Heart right ventricle (tissue), 16 donors: Measurements from ENCODE around the gene RARRES2. TPM values are rescaled to one million over a fixed set of nuclear protein-coding genes. Genes with fewer than 3 reads are reported as not detected.

Experiments used
- ATAC-seq, 8 donors: fragments of 200-7000 bp; cut with Tn5 transposase; one replicate each; pipeline ENCODE4 v1.9.1; 2020; ENCODE audit warnings: mild to moderate bottlenecking in 8 of 8, moderate library complexity in 8 of 8, moderate number of reproducible peaks in 1 of 8
- DNase-seq, 2 donors: peaks; one replicate each; pipeline ENCODE4 v3.0.0-alpha.2; 2020
- H3K27ac ChIP-seq, 10 donors: fragments of 200-600 bp; sonication (generic) in 2 of 10; one replicate each; pipeline versions ENCODE4 v1.5.0 to v1.8.0; 2020 to 2022; ENCODE audit warnings: mild to moderate bottlenecking in 3 of 10
- H3K27me3 ChIP-seq, 7 donors: fragments of 200-600 bp; one replicate each; pipeline ENCODE4 v1.8.0; 2021 to 2022; ENCODE audit warnings: mild to moderate bottlenecking in 2 of 7
- H3K36me3 ChIP-seq, 9 donors: fragments of 200-600 bp; sonication (generic) in 1 of 9; one replicate each; pipeline versions ENCODE4 v1.5.0 to v1.8.0; 2020 to 2022; ENCODE audit warnings: mild to moderate bottlenecking in 2 of 9
- H3K4me1 ChIP-seq, 9 donors: fragments of 200-600 bp; sonication (generic) in 1 of 9; one replicate each; pipeline versions ENCODE4 v1.5.0 to v1.8.0; 2020 to 2022; ENCODE audit warnings: mild to moderate bottlenecking in 4 of 9
- H3K4me3 ChIP-seq, 10 donors: fragments of 200-600 bp; sonication (generic) in 2 of 10; one replicate each; pipeline versions ENCODE4 v1.5.0 to v1.8.0; 2020 to 2022; ENCODE audit warnings: mild to moderate bottlenecking in 7 of 10, moderate library complexity in 2 of 10
- H3K9me3 ChIP-seq, 11 donors: fragments of 200-600 bp in 10 of 11; sonication (generic) in 2 of 11; one replicate each; pipeline versions ENCODE4 v1.5.0 to v1.8.0; 2013 to 2022; ENCODE audit warnings: mild to moderate bottlenecking in 2 of 11, control low read depth in 1 of 11, moderate library complexity in 1 of 11
- WGBS, 2 donors: extraction: QIAGEN DNeasy Blood & Tissue Kit; methylation state at CpG; one replicate each; pipeline ENCODE4 v1.1.7; 2013; ENCODE audit warnings: inconsistent platforms in 1 of 2; 5-methylcytosine and 5-hydroxymethylcytosine counted together
- intact Hi-C, 10 donors: fragments of 100-400 bp; cut with DNase I; formaldehyde crosslinking; loops; one replicate each; pipeline versions ENCODE4 v1.11.1 to v1.14.2; 2022
- polyA plus RNA-seq, 2 donors: library from polyadenylated mRNA; stranded (reverse); fragments of 200-250 nt; gene quantifications; one replicate each; pipeline ENCODE4 v1.2.3, GENCODE V29; 2013
- total RNA-seq, 10 donors: library from RNA; stranded (reverse); fragmentation: NEBNext Ultra II Directional in 3 of 10; extraction: Animal tissue kit (Norgen Biotek cat#: 25700) in 3 of 10; gene quantifications; one replicate each; pipeline versions ENCODE4 v1.2.1 to v1.2.4, GENCODE V29; 2021 to 2023
- TF ChIP-seq, protein P1 (sequence below), 9 donors: fragments of 200-600 bp; sonication (generic) in 2 of 9; IDR thresholded peaks; one replicate each; pipeline versions ENCODE4 v1.5.0 to v1.8.0; 2021 to 2022; ENCODE audit warnings: antibody characterized with exemption in 9 of 9, mild to moderate bottlenecking in 5 of 9, moderate library complexity in 1 of 9
- donor health status: Arrhythmogenic right ventricular cardiomyopathy.
- donor health status: ischemic (EF 13 %, LVEDD 7.1; RV severe dilation, severe dysfunction).
- donor health status: healthy with polysubstance abuse.
- donor health status: DM: no; HTN: yes; CAD: no.
- donor health status: DM: no; HTN: no; CAD: no.
- donor health status: ischemic (EF 25% LVEDD 6.9; RV normal size, moderate dysfunction).
- donor health status: ischemic (EF 25% LVEDD 5.7; RV mildly dilated, moderate dysfunction).
- donor health status: healthy.
- donor health status: DM: yes; HTN: yes; CAD: no.
- donor health status: Ischemic cardiomyopathy.
- donor health status: ischemic (EF 35%, LVEDD 5.7; RV mildly dilated, moderate dysfunction).
- donor health status: nonischemic (EF 11% LVEDD 7.7; RV severe dilation, severe dysfunction).
- donor health status: DM: yes; HTN: yes; CAD: no.
- donor health status: PGD.
- donor health status: ischemic (EF 29% LVEDD 5.4; RV normal size, mild dysfunction).
- donor health status: nonischemic (EF 23%, LVEDD 6.1; RV moderate dilation, normal function).

Gene RARRES2
- total and polyA plus RNA-seq, 12 donors, result 6.7 to 33.0 (median 18.4) TPM

DNA sequence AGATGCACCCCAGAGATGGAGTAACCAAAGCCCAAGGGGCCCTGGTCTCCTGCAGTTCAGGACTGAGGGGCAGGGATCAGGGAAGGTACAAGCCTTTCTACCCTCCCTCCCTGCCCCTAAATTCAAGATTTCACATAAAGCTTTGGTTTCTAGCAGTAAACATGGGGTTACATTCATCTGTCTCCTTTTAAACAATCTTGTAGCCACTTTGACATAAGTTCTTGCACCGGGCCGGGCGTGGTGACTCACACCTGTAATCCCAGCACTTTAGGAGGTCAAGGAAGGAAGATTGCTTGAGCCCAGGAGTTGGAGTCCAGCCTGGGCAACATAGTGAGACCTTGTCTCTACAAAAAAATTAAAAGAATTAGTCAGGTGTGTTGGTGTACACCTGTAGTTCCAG is 14.1 kb downstream of the RARRES2 start:
- DNase-seq, result no peak
- Histone ChIP-seq H3K27ac (no peak overlapping the region), H3K36me3 (peaks cover 0 to 32% (median 0%) of the 10 kb centered on the region in 9 donors), H3K9me3 (no peaks in the 10 kb centered on the region), H3K4me3 (no peak overlapping the region), H3K4me1 (peaks cover 0 to 30% (median 15%) of the 10 kb centered on the region in 9 donors), H3K27me3 (peaks cover 0 to 14% (median 9%) of the 10 kb centered on the region in 7 donors)
- intact Hi-C loops, result no loop called here
- 86 to 96% methylated on average over 3 of the region's 3 CpGs for WGBS, 2 donors
- no peak for ATAC-seq
- TF ChIP-seq, protein P1, sequence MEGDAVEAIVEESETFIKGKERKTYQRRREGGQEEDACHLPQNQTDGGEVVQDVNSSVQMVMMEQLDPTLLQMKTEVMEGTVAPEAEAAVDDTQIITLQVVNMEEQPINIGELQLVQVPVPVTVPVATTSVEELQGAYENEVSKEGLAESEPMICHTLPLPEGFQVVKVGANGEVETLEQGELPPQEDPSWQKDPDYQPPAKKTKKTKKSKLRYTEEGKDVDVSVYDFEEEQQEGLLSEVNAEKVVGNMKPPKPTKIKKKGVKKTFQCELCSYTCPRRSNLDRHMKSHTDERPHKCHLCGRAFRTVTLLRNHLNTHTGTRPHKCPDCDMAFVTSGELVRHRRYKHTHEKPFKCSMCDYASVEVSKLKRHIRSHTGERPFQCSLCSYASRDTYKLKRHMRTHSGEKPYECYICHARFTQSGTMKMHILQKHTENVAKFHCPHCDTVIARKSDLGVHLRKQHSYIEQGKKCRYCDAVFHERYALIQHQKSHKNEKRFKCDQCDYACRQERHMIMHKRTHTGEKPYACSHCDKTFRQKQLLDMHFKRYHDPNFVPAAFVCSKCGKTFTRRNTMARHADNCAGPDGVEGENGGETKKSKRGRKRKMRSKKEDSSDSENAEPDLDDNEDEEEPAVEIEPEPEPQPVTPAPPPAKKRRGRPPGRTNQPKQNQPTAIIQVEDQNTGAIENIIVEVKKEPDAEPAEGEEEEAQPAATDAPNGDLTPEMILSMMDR (IDR thresholded peaks at IDR 0.05), result no peak

DNA sequence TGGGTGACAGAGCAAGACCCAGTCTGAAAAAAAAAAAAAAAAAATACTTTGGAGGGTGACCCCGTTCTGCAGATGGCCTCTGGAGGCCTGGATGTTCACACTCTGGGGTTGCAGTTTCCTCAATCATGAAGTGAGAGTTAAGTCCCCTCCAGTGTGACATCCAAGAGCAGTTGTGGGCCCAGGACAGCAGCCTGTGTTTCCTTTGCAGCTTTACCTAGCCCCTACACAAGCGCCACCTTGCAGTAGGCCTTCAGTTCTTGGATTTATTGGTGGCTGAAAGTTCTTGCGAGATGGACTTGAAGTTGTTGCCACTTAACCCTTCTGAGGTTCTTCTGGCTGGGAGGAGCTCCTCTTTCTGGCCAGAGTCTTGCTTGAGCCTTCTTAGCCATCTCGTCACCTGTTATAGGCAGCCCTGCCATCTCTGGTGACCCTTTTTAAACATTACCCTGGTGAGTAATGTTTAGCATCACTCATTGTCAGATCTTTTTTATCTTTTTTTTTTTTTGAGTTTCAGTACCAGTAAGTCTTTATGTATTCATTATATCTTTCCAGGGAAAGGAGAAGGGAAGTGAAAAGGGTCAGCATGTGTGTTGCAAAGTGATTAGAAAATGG is 14.7 kb downstream of the RARRES2 start:
- Histone ChIP-seq H3K4me1 (peaks cover 0 to 32% (median 15%) of the 10 kb centered on the region in 9 donors), H3K36me3 (peaks cover 0 to 32% (median 0%) of the 10 kb centered on the region in 9 donors), H3K27me3 (peaks cover 0 to 19% (median 9%) of the 10 kb centered on the region in 7 donors), H3K27ac (no peak overlapping the region), H3K4me3 (no peak overlapping the region), H3K9me3 (no peaks in the 10 kb centered on the region)
- no peak for DNase-seq
- 88 to 92% methylated on average over 4 of the region's 4 CpGs for WGBS, 2 donors
- intact Hi-C loops, result no loop called here
- ATAC-seq, result no peak
- TF ChIP-seq, protein P1 (IDR thresholded peaks at IDR 0.05), result no peak

DNA sequence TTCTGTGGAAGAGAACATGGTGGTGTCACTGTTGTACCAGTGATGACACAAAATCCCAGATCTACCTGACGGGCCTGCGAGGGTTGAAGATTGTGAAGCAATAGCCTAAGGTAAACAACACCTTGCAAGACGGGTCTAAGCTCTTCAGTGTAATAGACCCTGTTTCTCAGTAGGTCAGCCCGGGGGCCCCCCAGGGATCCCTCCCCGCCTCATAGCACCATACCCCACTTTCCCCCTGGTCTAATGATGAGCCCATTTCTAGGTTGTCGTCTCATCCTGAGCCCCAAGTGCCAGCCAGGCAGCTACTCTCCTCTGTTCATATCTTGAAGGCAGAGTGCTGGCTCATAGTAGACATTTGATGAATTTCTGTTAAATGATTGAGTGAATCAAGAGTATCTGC is 15.5 kb downstream of the RARRES2 start:
- Histone ChIP-seq H3K9me3 (no peaks in the 10 kb centered on the region), H3K4me3 (no peak overlapping the region), H3K27me3 (peaks cover 0 to 19% (median 9%) of the 10 kb centered on the region in 7 donors), H3K36me3 (peaks cover 0 to 32% (median 0%) of the 10 kb centered on the region in 9 donors), H3K4me1 (peaks cover 0 to 32% (median 15%) of the 10 kb centered on the region in 9 donors), H3K27ac (no peak overlapping the region)
- ATAC-seq (no peak), DNase-seq (no peak)
- intact Hi-C loops, result no loop called here
- 95 to 99% methylated on average over 6 of the region's 6 CpGs for WGBS, 2 donors
- TF ChIP-seq, protein P1 (IDR thresholded peaks at IDR 0.05), result no peak

DNA sequence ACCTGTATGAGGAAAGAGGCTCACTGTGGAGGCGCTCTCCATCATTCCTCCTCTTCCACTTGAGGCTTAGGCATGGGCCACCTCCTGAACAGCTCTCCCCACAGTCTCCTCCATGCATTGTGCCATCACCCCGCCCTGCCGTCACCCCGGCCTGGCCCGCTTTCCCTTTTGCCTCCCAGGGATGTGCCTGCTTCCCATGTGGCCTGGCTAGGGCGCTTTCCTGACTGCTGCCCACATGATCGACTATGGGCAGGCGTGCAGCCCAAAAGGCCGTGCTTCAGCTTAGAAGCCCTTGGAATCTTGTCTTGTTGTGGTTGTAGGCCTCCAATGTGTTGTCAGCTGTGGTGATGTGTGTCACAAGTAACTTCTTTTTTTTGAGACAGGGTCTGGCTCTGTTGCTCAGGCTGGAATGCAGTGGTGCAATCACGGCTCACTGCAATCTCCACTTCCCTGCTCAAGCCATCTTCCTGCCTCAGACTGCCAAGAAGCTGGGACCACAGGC is 16.3 kb downstream of the RARRES2 start:
- H3K4me1 ChIP-seq, result peaks cover 0 to 32% (median 15%) of the 10 kb centered on the region in 9 donors
- no peak overlapping the region for H3K4me3 ChIP-seq
- no peaks in the 10 kb centered on the region for H3K9me3 ChIP-seq
- H3K27ac ChIP-seq, result peak overlapping the region in 1 of 10 donors; percentile 93
- ATAC-seq (peak in 1 of 8 donors; percentile 18), DNase-seq (no peak)
- H3K27me3 ChIP-seq, result peaks cover 0 to 19% (median 9%) of the 10 kb centered on the region in 7 donors
- H3K36me3 ChIP-seq, result peaks cover 0 to 25% (median 0%) of the 10 kb centered on the region in 9 donors
- intact Hi-C loops, result no loop called here
- WGBS, 2 donors, result 87 to 95% methylated on average over 10 of the region's 10 CpGs
- TF ChIP-seq, protein P1 (IDR thresholded peaks at IDR 0.05), result no peak
